ENCODE data around the gene AP3D1. TPM values are rescaled to one million over a fixed set of nuclear protein-coding genes. Genes with fewer than 3 reads are reported as not detected.

Gene AP3D1
- total RNA-seq, 1 donor from 2014 or later: 46.0 TPM

- peak; percentile 88 for DNase-seq (ENCODE audit: low spot score)
Observed at GRCh38 chr19:2181633-2181997, 30.2 kb upstream of the AP3D1 start.

- no peak for DNase-seq (ENCODE audit: low spot score)
Observed at GRCh38 chr19:2180881-2181632, 29.7 kb upstream of the AP3D1 start.

GRCh38 chr19:2180114-2180513 is 28.7 kb upstream of the AP3D1 start:
- DNase-seq (ENCODE audit: low spot score): no peak

GRCh38 chr19:2179095-2179494 is 27.7 kb upstream of the AP3D1 start:
- DNase-seq (ENCODE audit: low spot score): no peak

- DNase-seq (ENCODE audit: low spot score): no peak
Observed at GRCh38 chr19:2176337-2176994, 25.1 kb upstream of the AP3D1 start.

- no peak for DNase-seq (ENCODE audit: low spot score)
Observed at GRCh38 chr19:2175742-2176141, 24.4 kb upstream of the AP3D1 start.

DNA sequence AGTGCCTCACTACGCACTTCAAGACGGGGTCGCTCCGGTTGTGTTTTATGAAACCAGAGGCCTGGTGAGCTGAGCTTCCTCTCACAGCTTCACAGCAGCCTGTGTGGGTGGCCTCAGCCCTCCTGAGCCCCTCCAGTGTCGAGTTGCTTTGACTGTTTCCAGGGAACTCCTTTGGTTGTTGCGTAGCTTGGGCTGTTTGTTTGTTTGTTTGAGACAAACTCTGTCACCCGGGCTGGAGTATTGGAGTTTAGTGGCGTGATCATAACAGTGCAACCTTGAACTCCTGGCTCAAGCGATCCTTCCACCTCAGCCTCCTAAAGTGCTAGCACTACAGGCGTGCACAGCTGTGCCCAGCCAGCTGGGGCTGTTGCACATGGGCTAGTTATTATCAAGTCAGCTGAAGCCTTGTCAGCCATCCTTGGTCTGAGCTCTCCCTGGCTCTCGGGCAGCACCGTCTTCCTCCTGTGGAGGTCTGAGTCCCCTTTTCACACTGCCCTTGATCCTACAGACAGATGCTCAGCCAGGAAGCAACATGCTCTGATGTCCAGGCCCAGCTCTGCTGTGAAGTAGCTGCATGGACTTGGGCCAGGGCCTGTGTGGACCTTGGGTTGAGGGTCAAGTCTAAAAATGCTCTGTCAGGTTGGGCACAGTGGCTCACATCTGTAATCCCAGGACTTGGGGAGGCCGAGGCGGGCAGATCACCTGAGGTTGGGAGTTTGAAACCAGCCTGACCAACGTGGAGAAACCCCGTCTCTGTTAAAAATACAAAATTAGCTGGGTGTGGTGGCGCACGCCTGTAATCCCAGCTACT is 22.6 kb upstream of the AP3D1 start:
- no peak for DNase-seq (ENCODE audit: low spot score)

- DNase-seq (ENCODE audit: low spot score): no peak
Observed at GRCh38 chr19:2173388-2173766, 22.0 kb upstream of the AP3D1 start.

DNA sequence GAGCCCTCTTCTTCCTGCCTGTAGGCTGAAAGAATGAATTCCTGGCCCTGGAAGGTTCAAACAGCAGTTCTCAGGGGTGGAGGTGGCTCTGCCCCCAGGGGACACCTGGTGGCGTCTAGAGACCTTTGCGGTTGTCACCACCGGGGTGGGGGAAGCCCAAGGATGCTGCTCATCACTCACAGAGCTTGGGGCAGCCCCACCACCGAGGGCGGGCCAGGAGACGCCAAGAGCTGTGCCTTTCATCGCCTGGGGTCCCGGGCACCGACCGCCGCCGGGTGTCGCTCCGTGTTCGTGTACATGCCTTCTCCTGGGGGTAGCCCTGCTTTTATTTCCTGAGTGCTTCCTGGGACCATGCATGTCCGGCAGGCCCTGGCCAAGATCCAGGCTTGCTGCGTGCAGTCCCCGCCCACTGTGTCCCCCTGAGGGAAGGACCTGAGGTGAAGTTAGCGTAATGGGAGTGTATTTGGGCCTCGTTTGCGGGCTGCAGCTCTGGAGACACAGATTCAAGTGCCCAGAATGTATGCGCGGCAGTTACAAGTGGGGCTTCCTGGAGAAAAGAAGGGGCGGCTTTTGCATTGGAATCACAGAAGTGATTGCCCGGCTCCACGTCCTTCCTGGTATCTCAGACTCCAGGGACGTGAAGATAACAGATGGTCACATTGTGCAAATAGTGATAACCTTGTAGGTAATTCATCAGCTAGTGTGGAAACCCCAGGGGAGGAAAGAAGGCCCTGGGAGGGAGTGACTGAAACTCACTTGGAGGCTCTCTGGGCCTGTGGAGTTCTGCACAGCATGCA is 20.2 kb upstream of the AP3D1 start:
- no peak for DNase-seq (ENCODE audit: low spot score)

GRCh38 chr19:2170987-2171348 is 19.6 kb upstream of the AP3D1 start:
- no peak for DNase-seq (ENCODE audit: low spot score)

- DNase-seq (ENCODE audit: low spot score): no peak
Observed at GRCh38 chr19:2170219-2170618, 18.9 kb upstream of the AP3D1 start.

GRCh38 chr19:2168619-2169424 is 17.5 kb upstream of the AP3D1 start:
- peak; percentile 98 for DNase-seq (ENCODE audit: low spot score)

- DNase-seq (ENCODE audit: low spot score): peak; percentile 29
Observed at GRCh38 chr19:2167896-2168618, 16.7 kb upstream of the AP3D1 start.

- DNase-seq (ENCODE audit: low spot score): no peak
Observed at GRCh38 chr19:2166741-2167738, 15.7 kb upstream of the AP3D1 start.

GRCh38 chr19:2164020-2164998 is 12.9 kb upstream of the AP3D1 start:
- DNase-seq (ENCODE audit: low spot score): peak; percentile 35

- no peak for DNase-seq (ENCODE audit: low spot score)
Observed at GRCh38 chr19:2160379-2160778, 9.0 kb upstream of the AP3D1 start.

DNA sequence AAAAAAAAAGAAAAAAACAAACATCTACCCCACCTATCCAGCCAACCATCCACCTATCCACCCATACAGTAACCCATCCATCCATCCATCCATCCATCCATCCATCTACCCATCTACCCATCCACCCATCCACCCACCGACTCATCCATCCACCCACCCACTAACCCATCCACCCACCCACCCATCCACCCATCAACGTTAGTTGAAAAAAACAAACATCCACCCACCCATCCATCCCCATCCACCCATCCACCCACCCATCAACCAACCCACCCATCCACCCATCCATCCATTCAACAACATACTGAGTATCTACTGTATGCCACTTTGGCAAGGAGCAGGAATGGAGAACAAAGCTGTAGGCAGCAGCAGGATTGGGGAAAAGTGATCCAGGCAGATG is 6.1 kb upstream of the AP3D1 start:
- DNase-seq (ENCODE audit: low spot score): no peak

DNA sequence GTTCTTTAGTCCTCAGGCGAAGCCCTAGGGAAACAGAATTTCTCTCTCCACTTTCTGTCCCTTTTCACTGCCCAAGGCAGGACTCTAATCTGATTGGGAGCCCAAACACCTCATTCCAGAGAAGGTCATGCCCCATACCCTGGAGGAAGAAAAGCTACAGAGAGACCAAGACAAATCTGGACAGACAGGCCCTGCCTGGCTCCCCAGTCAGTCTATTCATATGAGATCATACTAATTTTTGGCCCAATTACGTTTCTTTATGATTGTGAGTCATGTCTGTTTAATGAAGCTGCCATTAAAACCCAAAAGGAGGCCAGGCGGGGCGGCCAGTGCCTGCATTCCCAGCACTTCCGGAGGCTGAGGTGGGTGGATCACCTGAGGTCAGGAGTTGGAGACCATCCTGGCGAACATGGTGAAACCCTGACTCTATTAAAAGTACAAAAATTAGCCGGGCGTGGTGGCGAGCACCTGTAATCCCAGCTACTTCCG is 3.3 kb upstream of the AP3D1 start:
- DNase-seq (ENCODE audit: low spot score): peak; percentile 56

All from umbilical cord (tissue), 2 donors.